Measurements from ENCODE around the gene PDZD7. TPM values are rescaled to one million over a fixed set of nuclear protein-coding genes. Genes with fewer than 3 reads are reported as not detected.

Gene PDZD7
- total and polyA plus RNA-seq, 2 donors (not counting 3 experiments of a cell fraction or from before 2014, with no cell fraction given) = 0.41 to 1.6 TPM

- DNase-seq (ENCODE audit: low read depth, low spot score) (no peak), FAIRE-seq (no peak)
- Histone ChIP-seq H3K9ac (replicated peaks; ENCODE audit: extremely low read depth, insufficient read depth, low read length) (no peak overlapping the region), H3K27ac (ENCODE audit: insufficient read depth, low read depth, low read length) (no peak overlapping the region), H4K20me1 (replicated peaks; ENCODE audit: control insufficient read depth, extremely low read depth, insufficient read depth, low read length) (no peaks in the 10 kb centered on the region), H3K79me2 (ENCODE audit: control insufficient read depth, insufficient read depth, low read length) (no peaks in the 10 kb centered on the region), H2AFZ (ENCODE audit: low read depth, low read length) (no peak overlapping the region), H3K4me2 (ENCODE audit: insufficient read depth, low read length) (no peak overlapping the region), H3K9me1 (replicated peaks; ENCODE audit: control insufficient read depth, extremely low read depth, insufficient read depth, low read length) (no peaks in the 10 kb centered on the region), H3K36me3 (ENCODE audit: control insufficient read depth in 2 of 2, extremely low read depth in 1 of 2, insufficient read depth in 2 of 2, low read length in 2 of 2) (no peaks in the 10 kb centered on the region), H3K4me1 (ENCODE audit: control insufficient read depth, extremely low read depth, insufficient read depth, low read length) (no peaks in the 10 kb centered on the region), H3K27me3 (ENCODE audit: control insufficient read depth in 2 of 2, insufficient read depth in 2 of 2, low read length in 2 of 2) (no peaks in the 10 kb centered on the region), H3K9me3 (replicated peaks; ENCODE audit: control insufficient read depth, insufficient read depth, low read length) (no peaks in the 10 kb centered on the region), H3K4me3 (replicated peaks in 1 of 3; ENCODE audit: insufficient read depth in 1 of 3, low read depth in 1 of 3, low read length in 3 of 3) (no peak overlapping the region)
- no TSS peak for BruUV-seq (replicated peaks)
- TF ChIP-seq MAX (IDR thresholded peaks at IDR 0.05; ENCODE audit: insufficient read depth, insufficient read length) = no peak
- intact Hi-C loops (cut with micrococcal nuclease) = no loop called here
- ChIA-PET POLR2A (no interaction called here), CTCF (interaction anchor here (1.0 to 7.3 kb wide), 5 partner anchors 10 to 121 kb away, joined by 4 to 254 read pairs (median 19); partner anchors contain the start of genes LZTS2, PDZD7 and SFXN3)
- dilution Hi-C loops (cut with MboI; ENCODE audit: extremely low pct_ligation_motif_present, low sequenced_read_pairs) = no loop called here
These were observed 10.4 kb downstream of the PDZD7 start for GRCh38 chr10:101020427-101021075.

- no peak overlapping the region for H3K4me3 ChIP-seq (replicated peaks in 1 of 3; ENCODE audit: insufficient read depth in 1 of 3, low read depth in 1 of 3, low read length in 3 of 3)
- no peak overlapping the region for H2AFZ ChIP-seq (ENCODE audit: low read depth, low read length)
- intact Hi-C loops (cut with micrococcal nuclease) (loop anchor here (1.0 to 10.0 kb wide), 3 partner anchors 13 to 105 kb away; partner anchors contain the start of gene SLF2), dilution Hi-C loops (cut with MboI; ENCODE audit: extremely low pct_ligation_motif_present, low sequenced_read_pairs) (no loop called here)
- no peaks in the 10 kb centered on the region for H3K36me3 ChIP-seq (ENCODE audit: control insufficient read depth in 2 of 2, extremely low read depth in 1 of 2, insufficient read depth in 2 of 2, low read length in 2 of 2)
- H3K4me2 ChIP-seq (ENCODE audit: insufficient read depth, low read length) = no peak overlapping the region
- no peak overlapping the region for H3K27ac ChIP-seq (ENCODE audit: insufficient read depth, low read depth, low read length)
- H4K20me1 ChIP-seq (replicated peaks; ENCODE audit: control insufficient read depth, extremely low read depth, insufficient read depth, low read length) = no peaks in the 10 kb centered on the region
- no peaks in the 10 kb centered on the region for H3K4me1 ChIP-seq (ENCODE audit: control insufficient read depth, extremely low read depth, insufficient read depth, low read length)
- H3K9me1 ChIP-seq (replicated peaks; ENCODE audit: control insufficient read depth, extremely low read depth, insufficient read depth, low read length) = no peaks in the 10 kb centered on the region
- no peaks in the 10 kb centered on the region for H3K79me2 ChIP-seq (ENCODE audit: control insufficient read depth, insufficient read depth, low read length)
- no TSS peak for BruUV-seq (replicated peaks)
- no peak for FAIRE-seq
- no peak overlapping the region for H3K9ac ChIP-seq (replicated peaks; ENCODE audit: extremely low read depth, insufficient read depth, low read length)
- H3K27me3 ChIP-seq (ENCODE audit: control insufficient read depth in 2 of 2, insufficient read depth in 2 of 2, low read length in 2 of 2) = no peaks in the 10 kb centered on the region
- DNase-seq (ENCODE audit: low read depth, low spot score) = no peak
- POLR2A ChIA-PET = no interaction called here
- no peaks in the 10 kb centered on the region for H3K9me3 ChIP-seq (replicated peaks; ENCODE audit: control insufficient read depth, insufficient read depth, low read length)
- CTCF ChIA-PET = interaction anchor here (0.6 to 7.3 kb wide), 21 partner anchors 11 to 457 kb away, joined by 3 to 254 read pairs (median 5); partner anchors contain the start of genes KAZALD1, LZTS2, MRPL43 and PDZD7
- no peak for TF ChIP-seq POLR2AphosphoS5 (IDR thresholded peaks at IDR 0.05; ENCODE audit: insufficient read depth, low read depth, low read length)
- no peak for TF ChIP-seq JUN (IDR thresholded peaks at IDR 0.05; ENCODE audit: borderline replicate concordance, insufficient read depth, insufficient read length, low read depth)
- TF ChIP-seq FOS (IDR thresholded peaks at IDR 0.05; ENCODE audit: borderline replicate concordance, insufficient read depth, low read length) = no peak
- TF ChIP-seq MYC (IDR thresholded peaks at IDR 0.05; ENCODE audit: low read depth, low read length) = no peak
- TF ChIP-seq MAX (IDR thresholded peaks at IDR 0.05; ENCODE audit: insufficient read depth, insufficient read length) = no peak
- no peak for TF ChIP-seq POLR2A (IDR thresholded peaks at IDR 0.05; ENCODE audit: low read depth, low read length)
These were observed 11.6 kb downstream of the PDZD7 start for GRCh38 chr10:101019440-101019703.

Data from endothelial cell of umbilical vein (primary cell).